Gastroesophageal sphincter (tissue), 3 donors: Measurements from ENCODE around the gene CHST8.

Experiments
- CTCF ChIP-seq, 4 experiments: fragments of 200-600 bp in 2 of 4; fragments of 450-650 bp in 2 of 4; sonication (generic) in 1 of 4; IDR thresholded peaks; one replicate each; pipeline ENCODE4 v1.5.1; 2017 to 2019; ENCODE audit warnings: antibody characterized with exemption in 4 of 4, mild to moderate bottlenecking in 2 of 4, moderate library complexity in 2 of 4
- EP300 ChIP-seq: sonication (generic); formaldehyde crosslinking; IDR thresholded peaks from one replicate; pipeline ENCODE4 v1.6.1; 2017; ENCODE audit warnings: antibody characterized with exemption, mild to moderate bottlenecking
- POLR2A ChIP-seq, 2 donors: fragments of 450-650 bp; IDR thresholded peaks; one replicate each; pipeline ENCODE4 v1.6.1; 2017; ENCODE audit warnings: antibody characterized with exemption in 2 of 2, mild to moderate bottlenecking in 2 of 2, moderate library complexity in 1 of 2
- POLR2AphosphoS5 ChIP-seq: sonication (generic); formaldehyde crosslinking; IDR thresholded peaks from one replicate; pipeline ENCODE4 v1.6.1; 2017; ENCODE audit warnings: antibody characterized with exemption

DNA sequence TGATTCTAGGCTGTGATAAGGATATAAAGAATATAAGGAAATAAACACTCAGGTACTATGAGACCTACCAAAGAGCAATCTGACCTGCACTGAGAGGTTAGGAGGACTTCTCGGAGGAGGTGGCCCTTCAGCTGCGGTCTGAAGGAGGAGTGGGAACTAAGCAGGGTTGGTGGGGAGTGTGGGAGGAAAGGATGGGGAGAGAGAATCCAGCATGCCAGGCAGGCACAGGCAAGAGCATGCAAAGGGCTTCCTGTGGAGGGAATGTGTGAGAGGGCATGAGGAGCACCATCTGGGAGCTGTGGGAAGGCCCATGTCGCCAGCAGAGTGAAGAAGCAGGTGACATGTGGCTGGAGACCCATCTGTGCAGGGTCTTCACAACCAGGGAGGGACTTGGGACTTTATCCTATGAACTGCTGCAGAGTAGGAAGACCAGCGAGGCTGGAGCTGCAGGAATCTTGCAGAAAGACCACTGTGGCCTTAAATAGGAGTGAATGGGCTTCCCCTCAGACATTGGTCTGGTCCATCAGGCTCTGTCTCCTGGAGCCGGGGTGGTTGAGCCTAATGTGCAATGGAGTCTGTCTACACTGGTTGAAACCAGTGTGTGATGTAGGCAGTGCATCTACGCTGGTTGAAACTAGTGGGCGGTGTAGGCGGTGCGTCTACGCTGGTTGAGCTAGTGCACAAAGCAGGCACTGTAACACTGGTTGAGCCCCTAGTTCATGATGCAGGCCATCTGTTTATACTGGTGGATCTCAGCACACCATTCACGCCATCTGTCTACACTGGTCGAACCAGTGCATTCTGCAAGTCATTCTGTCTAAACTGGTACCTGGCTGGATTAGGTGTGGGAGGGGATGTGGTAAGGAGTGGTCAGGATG lies 6.4 kb downstream of the CHST8 start:
- TF ChIP-seq POLR2AphosphoS5 (no peak), POLR2A (IDR thresholded peaks at IDR 0.05) (no peak), CTCF (IDR thresholded peaks at IDR 0.05) (no peak), EP300 (no peak)
